ENCODE data around the gene ABO. TPM values are rescaled to one million over a fixed set of nuclear protein-coding genes. Genes with fewer than 3 reads are reported as not detected.

The ABO gene
- total and polyA plus RNA-seq, 9 of the 15 experiments (the other 6 are each of a cell fraction or from before 2014, with no cell fraction given) = 5.0 to 21.9 (median 11.9) TPM

DNA sequence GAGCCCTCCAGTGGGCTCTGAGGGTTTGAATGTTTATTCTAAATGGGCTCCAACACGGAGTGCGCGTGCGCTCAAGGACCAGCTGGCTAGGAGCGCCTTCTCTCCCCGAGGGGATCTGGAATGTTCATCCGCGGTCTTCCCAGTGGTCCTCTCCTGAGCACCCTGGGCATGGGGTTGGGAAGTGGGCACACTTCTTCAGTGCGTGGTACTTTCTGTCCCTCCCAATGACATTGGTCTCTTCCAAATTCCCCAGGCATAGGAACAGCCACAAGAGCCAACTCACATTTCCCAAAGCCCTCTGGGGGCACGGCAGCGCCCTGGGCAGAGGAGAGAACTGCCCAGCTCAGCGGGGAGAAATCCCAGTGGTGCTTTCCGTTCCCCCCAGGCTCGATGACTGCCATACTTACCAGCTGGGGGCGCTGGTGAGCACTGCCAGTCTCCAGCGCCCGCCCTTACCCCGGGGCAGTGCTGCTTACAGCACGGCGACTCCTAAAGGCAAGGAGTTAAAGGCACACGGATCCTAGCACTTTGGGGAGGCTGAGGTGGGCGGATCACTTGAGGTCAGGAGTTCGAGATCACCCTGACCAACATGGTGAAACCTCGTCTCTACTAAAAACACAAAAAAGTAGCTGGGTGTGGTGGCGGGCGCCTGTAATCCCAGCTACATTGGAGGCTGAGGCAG lies 36.0 kb downstream of the ABO start:
- H3K36me3 ChIP-seq (ENCODE audit: control insufficient read depth, insufficient read depth, low read length) = no peaks in the 10 kb centered on the region
- WGBS (ENCODE audit: insufficient coverage, low coverage, missing lambda C conversion rate) = 6% methylated on average over 23 of the region's 26 CpGs
- H3K27me3 ChIP-seq (ENCODE audit: control insufficient read depth in 2 of 2, insufficient read depth in 2 of 2, low read length in 2 of 2) = no peaks in the 10 kb centered on the region
- H3K27ac ChIP-seq (ENCODE audit: extremely low read depth, low read depth, low read length) = peak overlapping the region; percentile 64
- in situ Hi-C loops (cut with MboI) = no loop called here
- no peaks in the 10 kb centered on the region for H3K9me1 ChIP-seq (ENCODE audit: control insufficient read depth, insufficient read depth, low read length)
- peak overlapping the region; percentile 40 for H3K4me3 ChIP-seq
- ChIA-PET POLR2A (interaction anchor here (0.6 to 2.4 kb wide), 13 partner anchors 8 to 365 kb away, joined by 3 to 12 read pairs (median 5); partner anchors contain the start of genes MED22 and RPL7A), CTCF (ENCODE audit: low intra/inter-chr PET ratio) (interaction anchor here (0.6 to 1.1 kb wide), 2 partner anchors 90 to 459 kb away, joined by 3 read pairs; no protein-coding TSS in a partner anchor)
- H3K9ac ChIP-seq (ENCODE audit: insufficient read depth in 1 of 2, low read depth in 2 of 2, low read length in 2 of 2) = peak overlapping the region; percentile 59 to 89
- intact Hi-C loops (cut with micrococcal nuclease) = loop anchor here (5.0 kb wide), 1 partner anchor 52 kb away; no protein-coding TSS in a partner anchor
- peaks cover 6 to 39% of the 10 kb centered on the region in 2 experiments for H3K4me1 ChIP-seq (replicated peaks in 1 of 2; ENCODE audit: control insufficient read depth in 2 of 2, insufficient read depth in 2 of 2, low read length in 2 of 2)
- ATAC-seq (peak; percentile 91), DNase-seq (ENCODE audit: extremely low read depth in 1 of 4, low spot score in 3 of 4) (peak; percentile 91 to 93 (median 92)), FAIRE-seq (peak; percentile 90)
- H3K79me2 ChIP-seq (ENCODE audit: control insufficient read depth, insufficient read depth, low read length) = no peaks in the 10 kb centered on the region
- H4K20me1 ChIP-seq (replicated peaks; ENCODE audit: control insufficient read depth, insufficient read depth, low read length) = no peaks in the 10 kb centered on the region
- peak overlapping the region; percentile 97 for H3K4me2 ChIP-seq (ENCODE audit: insufficient read depth, low read length)
- peak overlapping the region; percentile 95 for H2AFZ ChIP-seq (ENCODE audit: low read depth, low read length)
- H3K9me3 ChIP-seq (replicated peaks; ENCODE audit: control insufficient read depth, insufficient read depth, low read depth, low read length) = no peaks in the 10 kb centered on the region
- BruUV-seq (replicated peaks) = no TSS peak
- no peak for TF ChIP-seq ZNF75A (CRISPR knock-in tag; IDR thresholded peaks at IDR 0.05)
- no peak for TF ChIP-seq ZFX (CRISPR knock-in tag; IDR thresholded peaks at IDR 0.05)
- TF ChIP-seq, protein P1, sequence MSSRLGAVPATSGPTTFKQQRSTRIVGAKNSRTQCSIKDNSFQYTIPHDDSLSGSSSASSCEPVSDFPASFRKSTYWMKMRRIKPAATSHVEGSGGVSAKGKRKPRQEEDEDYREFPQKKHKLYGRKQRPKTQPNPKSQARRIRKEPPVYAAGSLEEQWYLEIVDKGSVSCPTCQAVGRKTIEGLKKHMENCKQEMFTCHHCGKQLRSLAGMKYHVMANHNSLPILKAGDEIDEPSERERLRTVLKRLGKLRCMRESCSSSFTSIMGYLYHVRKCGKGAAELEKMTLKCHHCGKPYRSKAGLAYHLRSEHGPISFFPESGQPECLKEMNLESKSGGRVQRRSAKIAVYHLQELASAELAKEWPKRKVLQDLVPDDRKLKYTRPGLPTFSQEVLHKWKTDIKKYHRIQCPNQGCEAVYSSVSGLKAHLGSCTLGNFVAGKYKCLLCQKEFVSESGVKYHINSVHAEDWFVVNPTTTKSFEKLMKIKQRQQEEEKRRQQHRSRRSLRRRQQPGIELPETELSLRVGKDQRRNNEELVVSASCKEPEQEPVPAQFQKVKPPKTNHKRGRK (tag; IDR thresholded peaks at IDR 0.05) = no peak
- TF ChIP-seq ZNF830 (CRISPR knock-in tag; IDR thresholded peaks at IDR 0.05) = no peak
- TF ChIP-seq DACH1 (IDR thresholded peaks at IDR 0.05; ENCODE audit: partially characterized antibody) = peak; percentile 60
- TF ChIP-seq, protein P2, sequence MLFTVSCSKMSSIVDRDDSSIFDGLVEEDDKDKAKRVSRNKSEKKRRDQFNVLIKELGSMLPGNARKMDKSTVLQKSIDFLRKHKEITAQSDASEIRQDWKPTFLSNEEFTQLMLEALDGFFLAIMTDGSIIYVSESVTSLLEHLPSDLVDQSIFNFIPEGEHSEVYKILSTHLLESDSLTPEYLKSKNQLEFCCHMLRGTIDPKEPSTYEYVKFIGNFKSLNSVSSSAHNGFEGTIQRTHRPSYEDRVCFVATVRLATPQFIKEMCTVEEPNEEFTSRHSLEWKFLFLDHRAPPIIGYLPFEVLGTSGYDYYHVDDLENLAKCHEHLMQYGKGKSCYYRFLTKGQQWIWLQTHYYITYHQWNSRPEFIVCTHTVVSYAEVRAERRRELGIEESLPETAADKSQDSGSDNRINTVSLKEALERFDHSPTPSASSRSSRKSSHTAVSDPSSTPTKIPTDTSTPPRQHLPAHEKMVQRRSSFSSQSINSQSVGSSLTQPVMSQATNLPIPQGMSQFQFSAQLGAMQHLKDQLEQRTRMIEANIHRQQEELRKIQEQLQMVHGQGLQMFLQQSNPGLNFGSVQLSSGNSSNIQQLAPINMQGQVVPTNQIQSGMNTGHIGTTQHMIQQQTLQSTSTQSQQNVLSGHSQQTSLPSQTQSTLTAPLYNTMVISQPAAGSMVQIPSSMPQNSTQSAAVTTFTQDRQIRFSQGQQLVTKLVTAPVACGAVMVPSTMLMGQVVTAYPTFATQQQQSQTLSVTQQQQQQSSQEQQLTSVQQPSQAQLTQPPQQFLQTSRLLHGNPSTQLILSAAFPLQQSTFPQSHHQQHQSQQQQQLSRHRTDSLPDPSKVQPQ (CRISPR knock-in tag; IDR thresholded peaks at IDR 0.05; ENCODE audit: borderline replicate concordance) = no peak
- TF ChIP-seq, protein P3, sequence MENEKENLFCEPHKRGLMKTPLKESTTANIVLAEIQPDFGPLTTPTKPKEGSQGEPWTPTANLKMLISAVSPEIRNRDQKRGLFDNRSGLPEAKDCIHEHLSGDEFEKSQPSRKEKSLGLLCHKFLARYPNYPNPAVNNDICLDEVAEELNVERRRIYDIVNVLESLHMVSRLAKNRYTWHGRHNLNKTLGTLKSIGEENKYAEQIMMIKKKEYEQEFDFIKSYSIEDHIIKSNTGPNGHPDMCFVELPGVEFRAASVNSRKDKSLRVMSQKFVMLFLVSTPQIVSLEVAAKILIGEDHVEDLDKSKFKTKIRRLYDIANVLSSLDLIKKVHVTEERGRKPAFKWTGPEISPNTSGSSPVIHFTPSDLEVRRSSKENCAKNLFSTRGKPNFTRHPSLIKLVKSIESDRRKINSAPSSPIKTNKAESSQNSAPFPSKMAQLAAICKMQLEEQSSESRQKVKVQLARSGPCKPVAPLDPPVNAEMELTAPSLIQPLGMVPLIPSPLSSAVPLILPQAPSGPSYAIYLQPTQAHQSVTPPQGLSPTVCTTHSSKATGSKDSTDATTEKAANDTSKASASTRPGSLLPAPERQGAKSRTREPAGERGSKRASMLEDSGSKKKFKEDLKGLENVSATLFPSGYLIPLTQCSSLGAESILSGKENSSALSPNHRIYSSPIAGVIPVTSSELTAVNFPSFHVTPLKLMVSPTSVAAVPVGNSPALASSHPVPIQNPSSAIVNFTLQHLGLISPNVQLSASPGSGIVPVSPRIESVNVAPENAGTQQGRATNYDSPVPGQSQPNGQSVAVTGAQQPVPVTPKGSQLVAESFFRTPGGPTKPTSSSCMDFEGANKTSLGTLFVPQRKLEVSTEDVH (IDR thresholded peaks at IDR 0.05; ENCODE audit: low read depth, partially characterized antibody) = peak; percentile 41
- TF ChIP-seq POLR2A (conservative IDR thresholded peaks at IDR 0.05) = no peak
- TF ChIP-seq, protein P4, sequence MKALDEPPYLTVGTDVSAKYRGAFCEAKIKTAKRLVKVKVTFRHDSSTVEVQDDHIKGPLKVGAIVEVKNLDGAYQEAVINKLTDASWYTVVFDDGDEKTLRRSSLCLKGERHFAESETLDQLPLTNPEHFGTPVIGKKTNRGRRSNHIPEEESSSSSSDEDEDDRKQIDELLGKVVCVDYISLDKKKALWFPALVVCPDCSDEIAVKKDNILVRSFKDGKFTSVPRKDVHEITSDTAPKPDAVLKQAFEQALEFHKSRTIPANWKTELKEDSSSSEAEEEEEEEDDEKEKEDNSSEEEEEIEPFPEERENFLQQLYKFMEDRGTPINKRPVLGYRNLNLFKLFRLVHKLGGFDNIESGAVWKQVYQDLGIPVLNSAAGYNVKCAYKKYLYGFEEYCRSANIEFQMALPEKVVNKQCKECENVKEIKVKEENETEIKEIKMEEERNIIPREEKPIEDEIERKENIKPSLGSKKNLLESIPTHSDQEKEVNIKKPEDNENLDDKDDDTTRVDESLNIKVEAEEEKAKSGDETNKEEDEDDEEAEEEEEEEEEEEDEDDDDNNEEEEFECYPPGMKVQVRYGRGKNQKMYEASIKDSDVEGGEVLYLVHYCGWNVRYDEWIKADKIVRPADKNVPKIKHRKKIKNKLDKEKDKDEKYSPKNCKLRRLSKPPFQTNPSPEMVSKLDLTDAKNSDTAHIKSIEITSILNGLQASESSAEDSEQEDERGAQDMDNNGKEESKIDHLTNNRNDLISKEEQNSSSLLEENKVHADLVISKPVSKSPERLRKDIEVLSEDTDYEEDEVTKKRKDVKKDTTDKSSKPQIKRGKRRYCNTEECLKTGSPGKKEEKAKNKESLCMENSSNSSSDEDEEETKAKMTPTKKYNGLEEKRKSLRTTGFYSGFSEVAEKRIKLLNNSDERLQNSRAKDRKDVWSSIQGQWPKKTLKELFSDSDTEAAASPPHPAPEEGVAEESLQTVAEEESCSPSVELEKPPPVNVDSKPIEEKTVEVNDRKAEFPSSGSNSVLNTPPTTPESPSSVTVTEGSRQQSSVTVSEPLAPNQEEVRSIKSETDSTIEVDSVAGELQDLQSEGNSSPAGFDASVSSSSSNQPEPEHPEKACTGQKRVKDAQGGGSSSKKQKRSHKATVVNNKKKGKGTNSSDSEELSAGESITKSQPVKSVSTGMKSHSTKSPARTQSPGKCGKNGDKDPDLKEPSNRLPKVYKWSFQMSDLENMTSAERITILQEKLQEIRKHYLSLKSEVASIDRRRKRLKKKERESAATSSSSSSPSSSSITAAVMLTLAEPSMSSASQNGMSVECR (CRISPR knock-in tag; IDR thresholded peaks at IDR 0.05) = 0 out of 2 replicates have a peak, but pooled peaks have one; percentile 36

Measured in K562 (cell line).